Measurements from ENCODE around the gene ALK.
"Not testable (repeated sequence)": the region's sequence is repeated elsewhere in the genome, so short reads cannot be mapped to it uniquely, and the experiment has no call there.

Gene ALK

GRCh38 chr2:29837925-29838324 is 83.5 kb downstream of the ALK start:
- DNase-seq, result no peak

DNA sequence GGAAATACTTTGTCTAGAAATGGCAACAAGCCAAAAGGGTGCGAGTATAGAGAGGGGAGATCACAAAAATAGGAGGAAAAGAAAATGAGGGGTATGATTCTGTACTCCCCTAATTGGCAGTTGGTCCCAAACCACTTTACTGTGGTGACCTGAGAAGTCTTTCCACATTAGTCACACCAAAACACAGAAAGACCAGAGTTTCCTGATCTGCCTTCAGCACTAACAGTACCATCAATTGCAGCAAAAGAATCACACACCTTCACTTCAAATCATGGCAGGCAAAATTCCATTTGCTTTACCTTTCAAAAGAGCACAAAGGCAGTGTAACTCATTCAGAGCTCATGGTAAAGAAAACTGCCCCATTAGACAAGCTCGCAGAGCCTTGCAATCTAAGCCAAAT is 86.8 kb downstream of the ALK start:
- no peak for DNase-seq

GRCh38 chr2:29834036-29834540 is 87.3 kb downstream of the ALK start:
- no peak for DNase-seq

- DNase-seq, result no peak
Measured at GRCh38 chr2:29831560-29831959, 89.8 kb downstream of the ALK start.

DNA sequence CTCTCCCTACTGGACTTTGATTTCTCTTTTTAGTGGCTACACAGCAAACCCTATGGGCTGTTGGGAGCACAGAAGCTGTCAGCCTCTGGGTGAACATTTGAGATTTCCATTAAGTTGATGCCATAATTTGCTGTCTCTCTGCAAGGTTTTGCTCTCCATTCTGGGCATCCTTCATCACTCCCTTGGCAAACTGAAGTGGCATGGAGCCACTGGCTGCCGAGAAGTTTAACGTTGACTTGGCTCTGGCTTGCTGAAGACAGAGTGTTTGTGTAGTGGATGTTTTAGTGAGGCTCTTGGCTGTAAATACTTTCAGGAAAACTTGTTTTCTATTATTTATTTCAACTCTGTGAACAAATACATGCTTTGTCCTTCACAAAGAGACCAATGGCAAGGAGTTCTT is 91.5 kb downstream of the ALK start:
- no peak for DNase-seq

- not testable (repeated sequence) for DNase-seq
Measured at GRCh38 chr2:29824145-29824544, 97.2 kb downstream of the ALK start.

DNA sequence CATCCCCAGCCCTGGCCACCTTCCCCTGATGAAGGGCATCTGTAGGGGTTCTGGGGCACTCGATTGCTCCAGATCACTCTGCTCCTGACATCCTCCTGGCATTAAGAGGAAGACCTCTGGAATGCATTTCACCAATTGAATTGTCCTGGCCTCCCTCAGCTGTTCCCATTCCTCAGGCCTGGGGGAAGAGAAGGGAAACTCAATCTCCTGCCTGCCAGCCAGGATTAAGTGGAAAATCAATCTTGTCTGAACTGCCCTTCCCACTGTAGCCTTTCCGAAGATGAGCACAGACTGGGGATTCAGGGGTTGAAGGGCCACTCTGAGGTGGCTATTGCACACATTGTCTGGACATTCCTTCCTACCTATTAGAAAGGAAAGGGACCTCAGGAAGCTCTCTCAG is 99.8 kb downstream of the ALK start:
- DNase-seq, result peak; percentile 44

- DNase-seq, result no peak
Measured at GRCh38 chr2:29819570-29819969, 101.8 kb downstream of the ALK start.

DNA sequence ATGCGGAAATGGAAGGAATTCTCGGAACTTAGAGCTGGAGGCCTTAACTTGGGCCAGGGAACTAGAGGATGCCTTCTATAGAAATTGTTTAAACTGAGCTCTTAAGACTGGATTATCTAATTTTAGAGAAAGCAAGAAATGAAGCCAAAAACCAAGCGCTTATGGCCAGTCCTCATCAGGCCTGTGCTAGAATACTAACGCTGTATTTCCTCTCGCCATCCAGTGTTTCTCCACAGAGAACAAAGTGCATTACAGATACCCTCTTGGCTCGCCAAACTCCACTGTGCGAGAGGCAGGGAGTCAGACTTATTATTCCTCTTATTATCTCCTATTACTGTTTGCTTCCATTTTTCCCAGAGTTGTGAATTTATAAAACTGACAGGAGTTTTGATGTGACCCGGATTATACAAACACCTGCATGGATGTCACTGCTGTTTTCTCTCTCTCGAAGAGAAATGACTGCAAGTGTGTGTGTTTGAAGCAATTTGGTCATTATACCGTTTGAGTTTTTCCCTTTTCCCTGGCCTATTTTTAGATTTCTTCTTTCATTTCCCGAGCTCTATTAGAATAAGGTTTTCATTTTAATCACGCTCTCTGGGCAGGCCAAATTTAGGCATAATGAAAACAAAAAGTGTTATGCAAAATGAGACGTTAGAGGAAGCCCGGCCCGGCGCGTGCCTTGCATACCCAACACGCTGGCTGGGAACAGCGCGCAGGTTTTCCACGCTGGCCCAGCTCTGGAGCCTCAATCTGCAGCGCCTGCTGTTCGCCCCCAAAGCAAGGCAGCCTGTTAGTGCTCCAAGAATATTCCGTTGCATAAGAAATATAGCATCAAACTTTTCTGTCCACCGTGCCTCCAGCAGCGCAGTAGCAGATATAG is 103.3 kb downstream of the ALK start:
- no peak for DNase-seq

GRCh38 chr2:29817299-29817698 is 104.1 kb downstream of the ALK start:
- no peak for DNase-seq

DNA sequence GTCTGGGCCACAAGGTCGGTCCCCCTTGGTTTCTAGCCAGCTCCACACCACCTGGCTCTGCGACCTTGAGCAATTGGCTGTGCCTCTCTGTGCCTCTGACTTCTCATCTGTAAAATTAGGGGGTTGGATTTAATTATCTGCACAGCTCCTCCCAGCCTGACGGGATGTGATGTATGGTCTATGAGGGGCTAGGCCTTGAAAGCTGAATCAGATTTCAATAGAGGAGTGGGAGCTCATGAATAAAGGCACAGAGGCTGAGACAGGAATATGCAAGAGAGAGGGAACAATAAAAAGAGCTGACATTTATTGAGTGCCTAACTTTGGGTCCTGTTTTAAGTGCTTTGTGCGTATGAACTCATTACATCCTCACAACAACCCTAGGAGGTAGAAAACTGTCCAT is 104.7 kb downstream of the ALK start:
- no peak for DNase-seq

DNA sequence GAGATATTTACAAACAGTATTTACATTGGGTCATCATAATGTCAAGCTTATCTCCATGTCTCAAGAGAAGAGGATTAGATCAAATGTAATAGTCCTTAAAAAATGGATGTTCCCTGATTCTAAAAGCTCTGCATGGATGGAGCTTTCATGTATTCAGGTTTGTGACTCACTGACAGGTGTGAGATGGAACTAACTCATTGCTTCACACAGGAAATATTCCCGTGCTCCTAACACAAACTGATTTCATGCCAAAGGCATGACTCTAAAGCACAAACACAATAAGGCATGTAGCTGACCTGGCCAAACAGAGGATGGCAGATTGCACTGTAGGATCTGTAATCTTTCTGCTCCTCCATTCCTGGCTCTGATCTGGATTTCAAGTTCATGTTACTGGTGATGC is 110.0 kb downstream of the ALK start:
- DNase-seq, result no peak

DNA sequence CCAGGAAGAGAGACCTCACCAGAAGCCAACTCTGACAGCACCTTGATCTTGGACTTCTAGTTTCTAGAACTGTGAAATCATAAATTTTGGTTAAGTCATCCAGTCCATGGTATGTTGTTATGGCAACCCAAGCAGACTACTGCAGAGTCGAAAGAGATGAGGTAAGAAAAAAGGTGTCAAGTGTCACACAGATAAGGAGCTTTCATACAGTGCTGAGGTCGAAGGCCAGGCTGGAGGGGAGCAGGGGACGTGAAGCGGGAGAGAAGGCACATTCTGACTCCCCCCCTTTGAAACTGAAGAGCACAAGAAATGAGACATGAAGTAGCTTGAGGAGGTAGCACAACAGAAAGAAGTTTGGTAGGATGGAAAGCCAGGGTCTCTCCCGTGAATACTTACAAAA is 110.4 kb downstream of the ALK start:
- DNase-seq, result no peak

- DNase-seq, result no peak
Measured at GRCh38 chr2:29808321-29808720, 113.1 kb downstream of the ALK start.

DNA sequence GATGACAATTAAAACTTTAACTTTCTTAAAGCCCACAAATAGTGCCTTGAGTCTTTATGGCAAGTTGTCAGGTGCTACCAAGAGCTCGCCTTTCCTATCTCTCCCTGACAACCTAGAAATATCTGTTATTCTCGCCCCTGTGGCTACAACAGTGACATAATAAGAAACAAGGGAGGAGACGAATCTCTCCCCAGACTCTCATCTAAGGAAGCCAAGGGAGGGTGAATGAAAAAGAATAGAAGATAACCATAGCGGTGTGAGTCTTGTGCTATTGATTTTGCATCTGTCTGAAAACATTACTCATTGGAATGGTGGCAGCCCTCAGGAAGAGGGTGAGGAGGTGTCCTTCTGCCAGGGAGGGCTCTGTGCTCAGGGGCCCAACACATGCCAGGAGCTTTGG is 114.3 kb downstream of the ALK start:
- no peak for DNase-seq

DNA sequence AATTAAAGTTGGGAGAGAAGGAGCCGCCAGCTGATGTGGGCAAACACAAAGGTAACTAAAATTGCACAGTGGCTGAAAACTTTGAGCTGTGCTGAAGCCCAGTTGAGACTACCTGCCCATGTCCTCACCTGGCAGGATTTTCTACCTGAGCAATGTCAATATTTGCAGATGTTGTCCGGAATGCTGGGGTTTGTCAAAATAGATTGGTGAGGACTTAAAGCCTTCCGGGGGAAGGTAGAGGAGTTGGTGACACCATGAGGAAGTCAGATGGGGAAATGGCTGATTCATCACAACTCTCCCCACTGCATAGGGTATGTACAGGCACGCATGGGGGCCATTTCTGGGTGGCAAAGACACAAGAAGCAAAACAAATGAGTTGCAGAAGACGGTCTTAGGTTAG is 114.9 kb downstream of the ALK start:
- DNase-seq, result no peak

GRCh38 chr2:29804671-29805070 is 116.7 kb downstream of the ALK start:
- no peak for DNase-seq

- DNase-seq, result no peak
Measured at GRCh38 chr2:29803537-29803936, 117.8 kb downstream of the ALK start.

- no peak for DNase-seq
Measured at GRCh38 chr2:29802986-29803385, 118.4 kb downstream of the ALK start.

DNA sequence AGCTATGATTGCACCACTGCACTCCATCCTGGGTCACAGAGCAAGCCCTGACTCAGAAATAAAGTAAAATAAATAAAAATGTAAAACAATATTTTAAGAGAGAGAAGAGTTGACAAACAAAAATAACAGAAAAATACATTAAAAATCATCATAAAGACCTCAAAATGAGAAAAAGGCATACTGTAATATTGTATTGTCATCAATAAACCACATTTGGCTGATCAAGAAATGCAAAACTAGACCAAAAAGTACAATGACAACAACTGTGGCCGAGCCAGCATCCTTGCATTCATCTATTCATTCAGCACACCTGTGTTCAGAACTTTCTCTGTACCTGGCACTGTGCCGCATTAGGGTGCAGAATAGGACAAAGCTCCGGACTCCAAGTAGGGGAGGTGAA is 121.8 kb downstream of the ALK start:
- no peak for DNase-seq

GRCh38 chr2:29797916-29798315 is 123.5 kb downstream of the ALK start:
- DNase-seq, result no peak

GRCh38 chr2:29796446-29796845 is 124.9 kb downstream of the ALK start:
- no peak for DNase-seq

GRCh38 chr2:29789911-29790485 is 131.4 kb downstream of the ALK start:
- no peak for DNase-seq
